ENCODE data around the gene NAP1L1.

The NAP1L1 gene

GRCh38 chr12:76020731-76021672 is 63.5 kb downstream of the NAP1L1 start:
- TF ChIP-seq CTCF (IDR thresholded peaks at IDR 0.05; ENCODE audit: low read length) (no peak), EZH2phosphoT487 (IDR thresholded peaks at IDR 0.05; ENCODE audit: low read length) (no peak), EZH2 (optimal IDR thresholded peaks at IDR 0.05; ENCODE audit: low read depth, low read length) (no peak)
- no peaks in the 10 kb centered on the region for H3K9me2 ChIP-seq (replicated peaks; ENCODE audit: insufficient read depth, low read length)
- H3K4me2 ChIP-seq (ENCODE audit: low read depth, low read length) = no peak overlapping the region
- H2AFZ ChIP-seq (ENCODE audit: low read length) = no peak overlapping the region
- H3K27me3 ChIP-seq (replicated peaks; ENCODE audit: insufficient read depth, low read length) = no peaks in the 10 kb centered on the region
- no peaks in the 10 kb centered on the region for H3K79me2 ChIP-seq (ENCODE audit: low read length)
- no peak overlapping the region for H3K27ac ChIP-seq (ENCODE audit: low read length)
- no peak overlapping the region for H3K9ac ChIP-seq (ENCODE audit: low read length)
- DNase-seq = no peak
- no peaks in the 10 kb centered on the region for H3K4me1 ChIP-seq (ENCODE audit: low read length)
- H3K36me3 ChIP-seq (replicated peaks; ENCODE audit: insufficient read depth, low read length) = no peaks in the 10 kb centered on the region
- no peaks in the 10 kb centered on the region for H4K20me1 ChIP-seq (ENCODE audit: insufficient read depth, low read length)
- 0 out of 2 replicates have a peak, but pooled peaks cover 8% of the 10 kb centered on the region for H3F3A ChIP-seq (ENCODE audit: insufficient read depth, low read length)
- H3K4me3 ChIP-seq (ENCODE audit: low read length) = no peak overlapping the region
- H3K9me3 ChIP-seq (replicated peaks; ENCODE audit: insufficient read depth, low read length) = no peaks in the 10 kb centered on the region

GRCh38 chr12:76020281-76020680 is 64.2 kb downstream of the NAP1L1 start:
- Histone ChIP-seq H3K36me3 (replicated peaks; ENCODE audit: insufficient read depth, low read length) (no peaks in the 10 kb centered on the region), H3K27me3 (replicated peaks; ENCODE audit: insufficient read depth, low read length) (no peaks in the 10 kb centered on the region), H3K27ac (ENCODE audit: low read length) (no peak overlapping the region), H4K20me1 (ENCODE audit: insufficient read depth, low read length) (no peaks in the 10 kb centered on the region), H3K4me3 (ENCODE audit: low read length) (no peak overlapping the region), H2AFZ (ENCODE audit: low read length) (no peak overlapping the region), H3K9ac (ENCODE audit: low read length) (no peak overlapping the region), H3K4me1 (ENCODE audit: low read length) (no peaks in the 10 kb centered on the region), H3F3A (ENCODE audit: insufficient read depth, low read length) (0 out of 2 replicates have a peak, but pooled peaks cover 2% of the 10 kb centered on the region), H3K9me3 (replicated peaks; ENCODE audit: insufficient read depth, low read length) (no peaks in the 10 kb centered on the region), H3K79me2 (ENCODE audit: low read length) (no peaks in the 10 kb centered on the region), H3K4me2 (ENCODE audit: low read depth, low read length) (no peak overlapping the region), H3K9me2 (replicated peaks; ENCODE audit: insufficient read depth, low read length) (no peaks in the 10 kb centered on the region)
- DNase-seq = no peak
- TF ChIP-seq EZH2phosphoT487 (IDR thresholded peaks at IDR 0.05; ENCODE audit: low read length) = no peak
- no peak for TF ChIP-seq CTCF (IDR thresholded peaks at IDR 0.05; ENCODE audit: low read length)
- TF ChIP-seq EZH2 (optimal IDR thresholded peaks at IDR 0.05; ENCODE audit: low read depth, low read length) = no peak

GRCh38 chr12:76018672-76019071 is 65.8 kb downstream of the NAP1L1 start:
- DNase-seq = no peak
- Histone ChIP-seq H3K9me3 (replicated peaks; ENCODE audit: insufficient read depth, low read length) (no peaks in the 10 kb centered on the region), H3K79me2 (ENCODE audit: low read length) (no peaks in the 10 kb centered on the region), H3K27ac (ENCODE audit: low read length) (no peak overlapping the region), H3K36me3 (replicated peaks; ENCODE audit: insufficient read depth, low read length) (no peaks in the 10 kb centered on the region), H3K4me2 (ENCODE audit: low read depth, low read length) (no peak overlapping the region), H3K9me2 (replicated peaks; ENCODE audit: insufficient read depth, low read length) (no peaks in the 10 kb centered on the region), H3K27me3 (replicated peaks; ENCODE audit: insufficient read depth, low read length) (no peaks in the 10 kb centered on the region), H3K9ac (ENCODE audit: low read length) (no peak overlapping the region), H3F3A (ENCODE audit: insufficient read depth, low read length) (no peaks in the 10 kb centered on the region), H3K4me1 (ENCODE audit: low read length) (no peaks in the 10 kb centered on the region), H3K4me3 (ENCODE audit: low read length) (no peak overlapping the region), H2AFZ (ENCODE audit: low read length) (no peak overlapping the region), H4K20me1 (ENCODE audit: insufficient read depth, low read length) (no peaks in the 10 kb centered on the region)
- TF ChIP-seq EZH2 (optimal IDR thresholded peaks at IDR 0.05; ENCODE audit: low read depth, low read length) (no peak), EZH2phosphoT487 (IDR thresholded peaks at IDR 0.05; ENCODE audit: low read length) (no peak), CTCF (IDR thresholded peaks at IDR 0.05; ENCODE audit: low read length) (no peak)
